ENCODE results near the gene HERC2. TPM values are rescaled to one million over a fixed set of nuclear protein-coding genes. Genes with fewer than 3 reads are reported as not detected.

Gene HERC2
- total RNA-seq, 4 donors from 2014 or later = 74.1 to 106 (median 88.7) TPM

GRCh38 chr15:28262438-28262837 is 59.5 kb downstream of the HERC2 start:
- no peaks in the 10 kb centered on the region for H3K27me3 ChIP-seq
- TF ChIP-seq POLR2A (IDR thresholded peaks at IDR 0.05) (no peak), EP300 (IDR thresholded peaks at IDR 0.05) (no peak), CTCF (IDR thresholded peaks at IDR 0.05) (no peak)
- no peak overlapping the region for H3K4me3 ChIP-seq
- no peak for DNase-seq (ENCODE audit: low spot score in 2 of 2)
- peaks cover 0 to 75% (median 20%) of the 10 kb centered on the region in 3 donors for H3K36me3 ChIP-seq
- no peaks in the 10 kb centered on the region for H3K9me3 ChIP-seq
- H3K4me1 ChIP-seq = peaks cover 0 to 5% (median 0%) of the 10 kb centered on the region in 4 donors
- no peak overlapping the region for H3K27ac ChIP-seq

- 63 to 76% methylated on average over 5 of the region's 5 CpGs for WGBS, 2 donors
- no peak for DNase-seq (ENCODE audit: low spot score in 2 of 2)
- H3K4me1 ChIP-seq = peaks cover 0 to 5% (median 0%) of the 10 kb centered on the region in 4 donors
- TF ChIP-seq EP300 (IDR thresholded peaks at IDR 0.05) (no peak), POLR2A (IDR thresholded peaks at IDR 0.05) (no peak), CTCF (IDR thresholded peaks at IDR 0.05) (no peak)
- no peaks in the 10 kb centered on the region for H3K9me3 ChIP-seq
- H3K27ac ChIP-seq = no peak overlapping the region
- H3K27me3 ChIP-seq = no peaks in the 10 kb centered on the region
- peaks cover 0 to 75% (median 20%) of the 10 kb centered on the region in 3 donors for H3K36me3 ChIP-seq
- H3K4me3 ChIP-seq = no peak overlapping the region
Observed at GRCh38 chr15:28260722-28261121, 61.3 kb downstream of the HERC2 start.

- TF ChIP-seq EP300 (IDR thresholded peaks at IDR 0.05) (no peak), CTCF (IDR thresholded peaks at IDR 0.05) (no peak), POLR2A (IDR thresholded peaks at IDR 0.05) (no peak)
- WGBS, 2 donors = 89 to 91% methylated on average over 3 of the region's 3 CpGs
- no peak overlapping the region for H3K4me3 ChIP-seq
- no peak overlapping the region for H3K27ac ChIP-seq
- peaks cover 0 to 5% (median 0%) of the 10 kb centered on the region in 4 donors for H3K4me1 ChIP-seq
- no peaks in the 10 kb centered on the region for H3K27me3 ChIP-seq
- H3K36me3 ChIP-seq = peaks cover 0 to 75% (median 18%) of the 10 kb centered on the region in 3 donors
- no peak for DNase-seq (ENCODE audit: low spot score in 2 of 2)
- no peaks in the 10 kb centered on the region for H3K9me3 ChIP-seq
Observed at GRCh38 chr15:28260317-28260716, 61.7 kb downstream of the HERC2 start.

- 91 to 95% methylated on average over 13 to 15 of the region's 15 CpGs for WGBS, 2 donors
- Histone ChIP-seq H3K4me3 (no peak overlapping the region), H3K27me3 (no peaks in the 10 kb centered on the region), H3K27ac (no peak overlapping the region), H3K4me1 (no peaks in the 10 kb centered on the region), H3K36me3 (peaks cover 3 to 85% (median 17%) of the 10 kb centered on the region in 3 donors), H3K9me3 (no peaks in the 10 kb centered on the region)
- DNase-seq (ENCODE audit: low spot score in 2 of 2) = no peak
- TF ChIP-seq POLR2A (IDR thresholded peaks at IDR 0.05) (no peak), CTCF (IDR thresholded peaks at IDR 0.05) (no peak), EP300 (IDR thresholded peaks at IDR 0.05) (no peak)
Observed at GRCh38 chr15:28255965-28256364, 66.0 kb downstream of the HERC2 start.

- DNase-seq (ENCODE audit: low spot score in 2 of 2) = no peak
- no peak overlapping the region for H3K4me3 ChIP-seq
- H3K27me3 ChIP-seq = no peaks in the 10 kb centered on the region
- WGBS, 2 donors = 87 to 92% methylated on average over 6 of the region's 6 CpGs
- H3K36me3 ChIP-seq = peaks cover 3 to 96% (median 22%) of the 10 kb centered on the region in 3 donors
- H3K27ac ChIP-seq = no peak overlapping the region
- no peaks in the 10 kb centered on the region for H3K4me1 ChIP-seq
- no peak for TF ChIP-seq CTCF (IDR thresholded peaks at IDR 0.05)
- TF ChIP-seq EP300 (IDR thresholded peaks at IDR 0.05) = no peak
- TF ChIP-seq POLR2A (IDR thresholded peaks at IDR 0.05) = no peak
- H3K9me3 ChIP-seq = peaks cover 0 to 10% (median 0%) of the 10 kb centered on the region in 4 donors
Observed at GRCh38 chr15:28252831-28253230, 69.1 kb downstream of the HERC2 start.

Data from tibial nerve (tissue), 4 donors.